Left ventricle myocardium inferior (tissue), 1 donor: ENCODE data around the gene FAM32A. TPM values are rescaled to one million over a fixed set of nuclear protein-coding genes. Genes with fewer than 3 reads are reported as not detected.
A peak's percentile ranks its signal among the peaks of the same experiment; 100 is the strongest.

ENCODE experiments used
- DNase-seq: peaks from one replicate; pipeline ENCODE4 v3.0.0-alpha.2; 2020
- H3K27ac ChIP-seq: fragments of 200-600 bp; replicated peaks from 2 replicates; pipeline ENCODE4 v1.8.0; 2021
- H3K27me3 ChIP-seq: fragments of 200-600 bp; 2 replicates; pipeline ENCODE4 v1.8.0; 2021; ENCODE audit warnings: low read depth
- H3K36me3 ChIP-seq: fragments of 200-600 bp; 2 replicates; pipeline ENCODE4 v1.8.0; 2021
- H3K4me1 ChIP-seq: fragments of 200-600 bp; 2 replicates; pipeline ENCODE4 v1.8.0; 2021
- H3K4me3 ChIP-seq: fragments of 200-600 bp; 2 replicates; pipeline ENCODE4 v1.8.0; 2021; ENCODE audit warnings: mild to moderate bottlenecking, moderate library complexity
- H3K9me3 ChIP-seq: fragments of 200-600 bp; replicated peaks from 2 replicates; pipeline ENCODE4 v1.8.0; 2021
- intact Hi-C: fragments of 100-400 bp; cut with micrococcal nuclease; formaldehyde crosslinking; loops from one replicate; pipeline ENCODE4 v1.11.0; 2022
- total RNA-seq: library from RNA; stranded (reverse); fragmentation: NEBNext Ultra II Directional; extraction: Animal tissue kit (Norgen Biotek cat#: 25700); gene quantifications from one replicate; pipeline ENCODE4 v1.2.1, GENCODE V29; 2021
- TF ChIP-seq, protein P1 (sequence below): fragments of 200-600 bp; IDR thresholded peaks from 2 replicates; pipeline ENCODE4 v1.8.0; 2021; ENCODE audit warnings: antibody characterized with exemption, mild to moderate bottlenecking, borderline replicate concordance
- donor health status: DM: no; HTN: yes; CAD: no; lungs with severe emphysema.

Gene FAM32A
- total RNA-seq, 1 donor from 2014 or later, result 34.3 TPM

DNA sequence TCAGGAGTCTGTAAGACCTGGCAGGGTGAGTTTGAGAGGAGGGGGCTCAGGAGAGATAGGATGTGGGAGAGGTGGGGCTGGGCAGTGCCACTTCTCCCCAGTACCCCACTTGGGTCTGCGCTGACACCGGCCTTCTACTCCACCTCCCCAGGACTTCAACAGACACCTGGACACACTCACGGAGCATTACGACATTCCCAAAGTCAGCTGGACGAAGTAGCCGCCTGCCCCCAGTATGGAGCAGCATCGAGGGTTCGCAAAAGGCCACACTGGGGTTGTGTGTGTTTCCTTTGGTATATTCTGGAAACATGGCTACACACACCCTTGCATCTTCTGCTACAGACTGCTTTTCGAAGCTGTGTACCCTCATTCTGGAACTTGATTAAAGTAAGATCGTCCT is 5.5 kb downstream of the FAM32A start:
- DNase-seq, result no peak
- H3K4me3 ChIP-seq, result no peak overlapping the region
- H3K36me3 ChIP-seq, result peaks cover 57% of the 10 kb centered on the region
- H3K27me3 ChIP-seq, result no peaks in the 10 kb centered on the region
- intact Hi-C loops, result no loop called here
- H3K9me3 ChIP-seq, result no peaks in the 10 kb centered on the region
- TF ChIP-seq, protein P1, sequence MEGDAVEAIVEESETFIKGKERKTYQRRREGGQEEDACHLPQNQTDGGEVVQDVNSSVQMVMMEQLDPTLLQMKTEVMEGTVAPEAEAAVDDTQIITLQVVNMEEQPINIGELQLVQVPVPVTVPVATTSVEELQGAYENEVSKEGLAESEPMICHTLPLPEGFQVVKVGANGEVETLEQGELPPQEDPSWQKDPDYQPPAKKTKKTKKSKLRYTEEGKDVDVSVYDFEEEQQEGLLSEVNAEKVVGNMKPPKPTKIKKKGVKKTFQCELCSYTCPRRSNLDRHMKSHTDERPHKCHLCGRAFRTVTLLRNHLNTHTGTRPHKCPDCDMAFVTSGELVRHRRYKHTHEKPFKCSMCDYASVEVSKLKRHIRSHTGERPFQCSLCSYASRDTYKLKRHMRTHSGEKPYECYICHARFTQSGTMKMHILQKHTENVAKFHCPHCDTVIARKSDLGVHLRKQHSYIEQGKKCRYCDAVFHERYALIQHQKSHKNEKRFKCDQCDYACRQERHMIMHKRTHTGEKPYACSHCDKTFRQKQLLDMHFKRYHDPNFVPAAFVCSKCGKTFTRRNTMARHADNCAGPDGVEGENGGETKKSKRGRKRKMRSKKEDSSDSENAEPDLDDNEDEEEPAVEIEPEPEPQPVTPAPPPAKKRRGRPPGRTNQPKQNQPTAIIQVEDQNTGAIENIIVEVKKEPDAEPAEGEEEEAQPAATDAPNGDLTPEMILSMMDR, result no peak
- peaks cover 37% of the 10 kb centered on the region for H3K4me1 ChIP-seq
- no peak overlapping the region for H3K27ac ChIP-seq

GRCh38 chr19:16191216-16191908 is 6.2 kb downstream of the FAM32A start:
- H3K4me1 ChIP-seq, result peaks cover 31% of the 10 kb centered on the region
- no peaks in the 10 kb centered on the region for H3K9me3 ChIP-seq
- no peaks in the 10 kb centered on the region for H3K27me3 ChIP-seq
- DNase-seq, result no peak
- H3K36me3 ChIP-seq, result peaks cover 57% of the 10 kb centered on the region
- intact Hi-C loops, result no loop called here
- TF ChIP-seq, protein P1, result no peak
- H3K4me3 ChIP-seq, result no peak overlapping the region
- H3K27ac ChIP-seq, result no peak overlapping the region

- Histone ChIP-seq H3K27ac (no peak overlapping the region), H3K36me3 (peaks cover 46% of the 10 kb centered on the region), H3K27me3 (no peaks in the 10 kb centered on the region), H3K4me3 (no peak overlapping the region), H3K4me1 (peaks cover 28% of the 10 kb centered on the region), H3K9me3 (no peaks in the 10 kb centered on the region)
- intact Hi-C loops, result no loop called here
- DNase-seq, result no peak
- TF ChIP-seq, protein P1, result no peak
Measured at GRCh38 chr19:16193466-16193865, 8.3 kb downstream of the FAM32A start.

DNA sequence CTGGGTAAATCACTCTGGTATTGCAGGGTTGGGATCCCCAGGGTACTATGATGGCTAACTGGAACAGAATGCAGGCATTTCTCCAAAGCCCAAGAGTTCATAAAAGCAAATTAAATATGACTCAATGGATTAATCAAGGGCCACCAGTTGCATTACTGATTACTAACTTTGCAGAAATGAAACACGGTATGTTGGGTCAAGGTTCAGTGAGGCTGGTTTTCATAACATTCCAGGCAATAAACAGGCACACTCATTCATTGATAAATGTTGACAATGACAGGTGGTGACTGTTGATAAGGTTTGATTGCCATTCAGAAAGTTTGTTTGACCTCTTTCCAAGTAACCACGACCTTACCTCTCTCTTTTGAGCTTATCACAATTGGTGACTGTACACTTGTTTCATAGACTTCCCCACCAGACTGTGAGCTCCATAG is 12.0 kb downstream of the FAM32A start:
- Histone ChIP-seq H3K27ac (peak overlapping the region; percentile 92), H3K36me3 (peaks cover 24% of the 10 kb centered on the region), H3K27me3 (no peaks in the 10 kb centered on the region), H3K4me3 (peak overlapping the region; percentile 97), H3K9me3 (no peaks in the 10 kb centered on the region), H3K4me1 (peaks cover 37% of the 10 kb centered on the region)
- DNase-seq, result no peak
- intact Hi-C loops, result no loop called here
- TF ChIP-seq, protein P1, result no peak

- TF ChIP-seq, protein P1, result no peak
- intact Hi-C loops, result no loop called here
- peaks cover 25% of the 10 kb centered on the region for H3K36me3 ChIP-seq
- DNase-seq, result peak; percentile 99
- H3K4me3 ChIP-seq, result peak within 1 kb of the TSS; percentile 97
- peaks cover 37% of the 10 kb centered on the region for H3K4me1 ChIP-seq
- peak within 1 kb of the TSS; percentile 92 for H3K27ac ChIP-seq
- H3K27me3 ChIP-seq, result no peaks in the 10 kb centered on the region
- H3K9me3 ChIP-seq, result no peaks in the 10 kb centered on the region
Measured at GRCh38 chr19:16197622-16198369, 12.6 kb downstream of the FAM32A start, which contains the start of gene AP1M1. Gene AP1M1, plus strand, starts transcription at chr19:16197911. Its CDS starts 116 bp downstream, at chr19:16198027.
